Effector CD8-positive, alpha-beta T cell (primary cell): Measurements from ENCODE around the gene CLMN.
"Not testable (repeated sequence)": the region's sequence is repeated elsewhere in the genome, so short reads cannot be mapped to it uniquely, and the experiment has no call there.

Experiments
- DNase-seq: peaks from one replicate; lab custom pipeline; 2025; lab: John Stamatoyannopoulos, UW

CLMN gene

DNA sequence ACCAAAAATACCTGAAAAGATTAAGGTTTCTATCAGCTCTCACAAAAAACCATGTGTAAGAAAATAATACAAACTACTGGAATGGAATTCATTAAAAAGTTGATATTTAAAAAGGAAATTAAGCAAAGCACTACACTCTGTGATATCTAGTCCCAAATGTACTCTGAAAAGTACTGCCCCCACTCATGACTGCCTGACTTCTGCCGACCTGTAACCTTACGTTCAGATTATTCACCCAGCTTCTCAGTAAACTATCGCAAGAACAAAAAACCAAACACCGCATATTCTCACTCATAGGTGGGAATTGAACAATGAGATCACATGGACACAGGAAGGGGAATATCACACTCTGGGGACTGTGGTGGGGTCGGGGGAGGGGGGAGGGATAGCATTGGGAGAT is 181.3 kb downstream of the CLMN start:
- DNase-seq: not testable (repeated sequence)

- DNase-seq: no peak
Measured at GRCh38 chr14:95137804-95138167, 181.9 kb downstream of the CLMN start.

GRCh38 chr14:95137164-95137803 is 182.4 kb downstream of the CLMN start:
- no peak for DNase-seq

- DNase-seq: no peak
Measured at GRCh38 chr14:95136631-95137030, 183.1 kb downstream of the CLMN start.

DNA sequence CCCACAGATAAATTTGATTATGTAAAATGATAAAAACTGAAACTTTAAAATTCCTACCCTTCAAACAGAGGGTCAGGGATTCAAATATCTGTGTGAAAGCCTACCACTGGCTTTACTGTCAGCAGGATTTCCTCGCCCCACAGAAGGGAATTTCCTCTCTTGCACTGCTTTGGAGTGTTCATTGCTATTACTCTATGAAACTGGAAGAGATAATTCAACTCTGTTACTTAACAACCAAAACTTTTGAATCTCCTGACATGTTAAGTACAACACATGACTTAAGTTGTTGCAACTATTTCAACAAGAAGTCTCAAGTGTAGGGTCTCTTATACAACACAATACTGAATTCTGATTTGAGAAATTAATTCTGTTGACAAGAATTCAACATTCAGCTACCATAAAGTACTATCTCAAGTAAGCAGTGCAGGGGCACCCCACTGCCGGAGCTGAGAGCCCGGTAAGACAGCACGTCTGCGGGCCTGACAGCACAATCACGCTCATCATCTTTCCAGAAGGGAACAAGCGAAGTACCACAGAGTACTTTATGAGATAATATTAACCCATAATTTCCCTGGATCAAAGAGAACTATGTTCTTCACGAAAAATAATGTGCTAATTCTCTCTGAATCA is 185.3 kb downstream of the CLMN start:
- no peak for DNase-seq

GRCh38 chr14:95133282-95133681 is 186.4 kb downstream of the CLMN start:
- no peak for DNase-seq

- no peak for DNase-seq
Measured at GRCh38 chr14:95132760-95133159, 186.9 kb downstream of the CLMN start.
